Measurements from ENCODE around the gene ST8SIA2.
A peak's percentile ranks its signal among the peaks of the same experiment; 100 is the strongest.

Gene ST8SIA2

GRCh38 chr15:92425578-92426225 is 32.0 kb downstream of the ST8SIA2 start:
- DNase-seq = peak; percentile 20
- Histone ChIP-seq H3K4me3 (ENCODE audit: low read depth, low read length) (no peak overlapping the region), H3K9me3 (ENCODE audit: severe bottlenecking) (no peaks in the 10 kb centered on the region), H3K27ac (no peak overlapping the region), H3K27me3 (ENCODE audit: insufficient read depth, low read depth, severe bottlenecking) (no peaks in the 10 kb centered on the region), H3K36me3 (no peaks in the 10 kb centered on the region; the same call in 1 of the 2 replicates)
- peak; percentile 16; the same call in 1 of the 2 replicates for TF ChIP-seq CTCF (IDR thresholded peaks at IDR 0.05; ENCODE audit: low read depth, low read length)

GRCh38 chr15:92429378-92430068 is 35.8 kb downstream of the ST8SIA2 start:
- no peak for TF ChIP-seq CTCF (IDR thresholded peaks at IDR 0.05; ENCODE audit: low read depth, low read length)
- Histone ChIP-seq H3K27ac (no peak overlapping the region; the same call in 1 of the 2 replicates), H3K9me3 (ENCODE audit: severe bottlenecking) (no peaks in the 10 kb centered on the region), H3K36me3 (peaks cover 5% of the 10 kb centered on the region), H3K27me3 (ENCODE audit: insufficient read depth, low read depth, severe bottlenecking) (no peaks in the 10 kb centered on the region), H3K4me3 (ENCODE audit: low read depth, low read length) (no peak overlapping the region)
- peak; percentile 67 for DNase-seq

GRCh38 chr15:92430069-92430440 is 36.4 kb downstream of the ST8SIA2 start:
- H3K36me3 ChIP-seq = peaks cover 11% of the 10 kb centered on the region
- no peak overlapping the region for H3K4me3 ChIP-seq (ENCODE audit: low read depth, low read length)
- no peak overlapping the region for H3K27ac ChIP-seq
- TF ChIP-seq CTCF (IDR thresholded peaks at IDR 0.05; ENCODE audit: low read depth, low read length) = no peak
- H3K27me3 ChIP-seq (ENCODE audit: insufficient read depth, low read depth, severe bottlenecking) = no peaks in the 10 kb centered on the region
- no peaks in the 10 kb centered on the region for H3K9me3 ChIP-seq (ENCODE audit: severe bottlenecking)
- no peak for DNase-seq

GRCh38 chr15:92435145-92435544 is 41.5 kb downstream of the ST8SIA2 start:
- peaks cover 26% of the 10 kb centered on the region for H3K36me3 ChIP-seq
- no peaks in the 10 kb centered on the region for H3K27me3 ChIP-seq (ENCODE audit: insufficient read depth, low read depth, severe bottlenecking)
- no peak for TF ChIP-seq CTCF (IDR thresholded peaks at IDR 0.05; ENCODE audit: low read depth, low read length)
- H3K27ac ChIP-seq = no peak overlapping the region
- no peak overlapping the region for H3K4me3 ChIP-seq (ENCODE audit: low read depth, low read length)
- no peaks in the 10 kb centered on the region for H3K9me3 ChIP-seq (ENCODE audit: severe bottlenecking)
- no peak for DNase-seq

GRCh38 chr15:92438471-92438870 is 44.8 kb downstream of the ST8SIA2 start:
- no peak for DNase-seq
- Histone ChIP-seq H3K27ac (no peak overlapping the region), H3K36me3 (peaks cover 26% of the 10 kb centered on the region), H3K27me3 (ENCODE audit: insufficient read depth, low read depth, severe bottlenecking) (no peaks in the 10 kb centered on the region), H3K9me3 (ENCODE audit: severe bottlenecking) (no peaks in the 10 kb centered on the region), H3K4me3 (ENCODE audit: low read depth, low read length) (no peak overlapping the region)
- TF ChIP-seq CTCF (IDR thresholded peaks at IDR 0.05; ENCODE audit: low read depth, low read length) = no peak

All from WERI-Rb-1 (cell line).